HG02642 (cell line): ENCODE results near the gene KAT8.

Experiments used
- ATAC-seq: cut with Tn5 transposase; IDR thresholded peaks from one replicate; pipeline ENCODE4 v1.9.1; 2021; ENCODE audit warnings: mild to moderate bottlenecking; ENCODE audit not compliant: unreplicated experiment, poor library complexity

KAT8 gene

DNA sequence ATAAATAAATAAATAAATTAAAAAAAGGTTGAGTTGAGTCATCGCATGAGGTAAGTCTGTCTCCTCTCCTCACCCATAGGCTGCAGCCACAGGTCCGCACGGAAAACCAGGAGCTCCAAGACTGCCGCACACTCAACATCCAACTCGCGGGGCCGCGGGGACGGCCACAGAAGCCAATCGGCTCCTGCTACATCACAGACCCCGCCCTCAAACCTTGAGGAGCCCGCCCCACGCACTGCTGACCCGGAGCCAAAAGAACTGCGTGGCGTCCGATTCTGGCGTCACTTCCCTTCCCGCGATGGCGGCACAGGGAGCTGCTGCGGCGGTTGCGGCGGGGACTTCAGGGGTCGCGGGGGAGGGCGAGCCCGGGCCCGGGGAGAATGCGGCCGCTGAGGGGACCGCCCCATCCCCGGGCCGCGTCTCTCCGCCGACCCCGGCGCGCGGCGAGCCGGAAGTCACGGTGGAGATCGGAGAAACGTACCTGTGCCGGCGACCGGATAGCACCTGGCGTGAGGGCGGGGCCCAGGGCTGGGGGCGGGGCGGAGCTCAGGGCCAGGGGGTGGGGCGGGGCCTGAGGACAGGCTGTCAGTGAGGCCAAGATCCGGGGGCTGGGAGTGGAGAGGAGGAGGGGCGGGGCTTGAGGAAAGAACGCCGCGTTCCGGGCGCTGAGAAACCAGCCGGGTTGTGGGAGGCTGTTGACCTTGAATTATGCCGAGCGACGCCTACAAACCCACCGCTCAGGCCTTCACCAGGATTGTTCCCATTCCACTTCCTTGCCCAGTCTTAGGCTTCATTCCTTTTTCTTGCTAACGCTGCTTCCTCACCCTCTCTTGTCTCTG is at the start of gene KAT8:
Gene KAT8 (plus strand): TSS at position 281 of the 839 bp plus-strand sequence. CDS start 18 bp downstream, at position 299.
- ATAC-seq: peak; percentile 88

DNA sequence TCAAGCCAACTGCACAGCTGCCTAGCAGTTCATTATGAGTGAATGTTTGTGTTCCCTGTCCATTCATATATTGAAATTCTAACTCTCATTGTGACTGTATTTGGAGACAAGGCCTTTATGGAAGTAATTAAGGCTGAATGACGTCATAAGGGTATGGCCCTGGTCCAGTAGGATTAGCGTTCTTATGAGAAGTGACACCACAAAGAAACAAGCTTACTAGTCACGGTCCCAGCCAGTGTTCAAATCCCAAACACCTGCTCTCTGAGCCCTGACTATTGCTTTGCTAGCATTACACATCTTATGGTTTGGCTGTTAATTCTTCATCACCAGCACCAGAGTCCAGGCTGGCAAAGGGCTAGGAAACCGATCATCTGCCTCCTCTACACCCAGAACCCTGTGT is 45.6 kb upstream of the KAT8 start:
- no peak for ATAC-seq

DNA sequence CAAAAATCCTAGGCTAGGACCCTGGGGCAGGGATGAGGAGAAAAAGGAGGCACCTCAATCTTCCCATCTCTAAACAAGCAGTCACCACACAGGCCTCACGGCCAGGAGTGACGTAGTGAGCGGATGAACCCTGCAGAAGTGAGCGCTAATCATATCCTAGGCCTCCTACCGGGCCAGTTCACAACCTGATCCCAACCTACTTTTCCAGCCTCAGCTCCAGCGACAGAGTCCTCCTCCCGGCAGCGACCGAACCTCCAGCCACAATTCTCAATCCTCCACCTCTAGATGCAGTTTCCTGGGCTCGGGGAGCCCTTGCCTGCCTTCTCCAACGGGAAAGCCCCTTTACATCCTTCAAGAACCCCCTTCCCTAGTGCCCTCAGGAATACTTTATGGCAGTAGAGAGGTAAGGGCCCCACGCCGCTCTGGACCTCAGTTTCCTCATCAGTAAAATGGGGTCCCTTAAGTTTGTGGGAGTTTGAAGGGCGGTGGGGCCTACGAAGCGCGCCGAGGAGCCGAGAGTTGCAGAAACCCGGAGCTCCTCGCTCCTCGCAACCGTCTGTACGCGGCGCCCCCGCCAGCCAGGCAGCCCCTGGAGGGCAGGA is 44.8 kb upstream of the KAT8 start:
- ATAC-seq: peak; percentile 6

DNA sequence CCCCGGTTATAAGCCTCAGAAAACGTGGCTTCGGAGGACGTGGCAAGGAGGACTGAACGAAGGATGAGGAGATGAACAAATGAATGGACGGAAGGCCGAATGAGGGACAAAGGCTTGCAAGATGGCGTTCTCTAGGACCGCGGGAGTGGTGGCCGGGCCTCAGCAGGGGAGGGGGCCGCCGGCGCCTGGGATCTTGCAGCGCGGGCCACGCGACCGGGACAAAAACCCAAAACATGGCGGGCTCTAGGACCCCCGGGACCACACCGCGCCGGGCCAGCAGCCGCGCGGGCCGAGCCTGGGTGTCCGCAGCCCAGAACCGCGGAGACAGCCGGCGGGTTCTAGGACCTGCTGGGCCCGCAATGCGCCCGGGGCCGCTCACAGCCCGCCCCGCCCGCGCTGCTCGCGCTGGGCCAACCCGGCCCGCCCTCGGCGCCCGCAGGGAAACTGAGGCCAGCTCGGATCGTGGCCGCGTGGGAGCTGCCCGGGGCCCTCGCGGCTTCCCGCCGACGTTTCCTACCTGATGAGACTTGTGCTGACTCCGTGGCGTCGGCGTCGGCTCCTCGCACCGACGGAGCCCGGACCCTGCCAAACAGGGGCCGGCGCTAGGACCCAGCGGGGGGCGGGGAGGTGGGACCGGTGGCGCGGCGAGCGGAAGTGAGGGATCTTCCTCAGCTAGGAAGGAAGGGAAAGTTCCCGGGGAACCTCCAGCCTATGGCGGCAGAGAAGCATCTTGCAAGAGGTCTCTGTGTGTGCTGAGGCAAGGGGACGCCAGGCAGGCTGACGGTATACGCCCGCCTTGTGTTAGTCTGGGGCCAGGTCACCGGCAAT is 44.1 kb upstream of the KAT8 start:
- peak; percentile 59 for ATAC-seq

DNA sequence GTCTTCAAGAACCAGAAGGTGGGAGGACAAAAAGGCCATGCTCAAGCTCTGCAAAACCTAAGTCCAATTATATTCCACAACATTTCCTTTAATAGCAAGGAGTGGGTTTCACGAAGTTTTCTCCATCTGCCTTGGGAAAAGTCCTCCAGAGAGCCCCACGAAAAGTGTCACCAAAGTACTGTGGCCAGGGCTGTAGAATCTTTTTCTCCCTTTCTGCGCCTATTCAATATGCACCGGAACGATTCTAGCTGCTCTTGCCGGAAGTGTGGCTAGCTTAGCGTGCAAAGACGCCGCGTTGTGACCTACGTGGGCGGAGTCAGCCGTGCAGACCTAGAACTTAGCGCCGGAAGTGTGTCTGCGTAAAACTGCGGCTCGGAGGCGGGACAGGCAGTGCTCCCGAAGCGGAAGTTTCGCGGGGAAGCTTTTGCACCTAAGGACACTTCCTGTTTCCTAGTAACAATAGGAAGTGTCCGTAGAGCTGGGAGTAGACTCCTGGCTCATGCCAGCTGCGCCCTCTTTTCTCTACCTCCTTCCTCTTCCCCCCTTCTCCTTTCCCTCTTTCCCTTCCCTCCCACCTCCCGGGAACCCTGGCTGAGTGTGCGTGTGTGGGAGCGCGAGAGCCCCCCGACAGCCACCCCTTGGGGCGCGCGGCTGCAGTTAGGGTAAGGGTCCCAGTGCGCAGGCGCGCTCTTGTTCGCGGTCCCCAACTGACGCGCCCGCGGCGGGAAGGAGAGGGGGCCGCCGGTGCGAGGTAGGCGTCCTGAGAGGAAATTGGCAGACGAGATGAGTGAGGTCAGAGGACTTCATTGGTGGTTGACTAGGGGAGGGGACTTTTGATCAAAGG is 43.3 kb upstream of the KAT8 start, which contains the start of the genes ZNF646 and ZNF668:
Gene ZNF646 (plus strand): TSS at position 453 of the 844 bp plus-strand sequence. CDS start 1,903 bp downstream, outside the sequence.
Gene ZNF668 (minus strand): TSS at position 271 of the 844 bp plus-strand sequence. CDS start 9,781 bp downstream, outside the sequence.
- peak; percentile 64 for ATAC-seq

DNA sequence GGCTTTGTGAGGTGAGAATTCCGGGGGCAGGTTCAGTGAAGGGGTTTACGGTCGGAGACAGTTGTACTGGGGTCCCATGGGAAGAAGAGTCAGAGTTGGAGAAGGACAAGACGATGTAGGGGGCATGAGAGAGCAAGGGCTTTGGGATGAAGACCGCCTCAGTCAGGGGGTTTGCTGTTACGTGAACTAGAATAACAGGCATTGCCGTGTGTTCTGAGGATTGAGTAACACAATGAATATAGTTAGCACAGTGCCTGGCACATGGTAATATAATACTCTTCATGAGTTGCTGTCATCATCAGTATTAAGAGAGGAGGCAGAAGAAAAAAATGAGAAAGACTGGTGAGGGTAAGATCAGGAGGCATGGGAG is 42.7 kb upstream of the KAT8 start:
- no peak for ATAC-seq

DNA sequence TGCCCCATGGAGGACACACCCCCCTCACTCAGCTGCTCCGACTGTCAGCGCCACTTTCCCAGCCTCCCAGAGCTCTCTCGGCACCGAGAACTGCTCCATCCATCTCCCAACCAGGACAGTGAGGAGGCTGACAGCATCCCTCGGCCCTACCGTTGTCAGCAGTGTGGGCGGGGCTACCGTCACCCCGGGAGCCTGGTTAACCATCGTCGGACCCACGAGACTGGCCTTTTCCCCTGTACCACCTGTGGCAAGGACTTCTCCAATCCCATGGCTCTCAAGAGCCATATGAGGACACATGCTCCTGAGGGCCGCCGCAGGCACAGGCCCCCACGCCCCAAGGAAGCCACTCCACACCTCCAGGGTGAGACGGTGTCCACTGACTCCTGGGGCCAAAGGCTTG is 41.1 kb upstream of the KAT8 start:
- ATAC-seq: no peak

DNA sequence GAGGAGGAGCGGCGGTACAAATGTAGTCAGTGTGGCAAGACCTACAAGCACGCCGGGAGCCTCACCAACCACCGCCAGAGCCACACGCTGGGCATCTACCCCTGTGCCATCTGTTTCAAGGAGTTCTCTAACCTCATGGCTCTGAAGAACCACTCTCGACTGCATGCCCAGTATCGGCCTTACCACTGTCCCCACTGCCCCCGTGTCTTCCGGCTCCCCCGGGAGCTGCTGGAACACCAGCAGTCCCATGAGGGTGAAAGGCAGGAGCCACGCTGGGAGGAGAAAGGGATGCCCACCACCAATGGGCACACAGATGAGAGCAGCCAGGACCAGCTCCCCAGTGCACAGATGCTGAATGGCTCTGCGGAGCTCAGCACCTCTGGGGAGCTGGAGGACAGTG is 40.4 kb upstream of the KAT8 start:
- ATAC-seq: no peak

DNA sequence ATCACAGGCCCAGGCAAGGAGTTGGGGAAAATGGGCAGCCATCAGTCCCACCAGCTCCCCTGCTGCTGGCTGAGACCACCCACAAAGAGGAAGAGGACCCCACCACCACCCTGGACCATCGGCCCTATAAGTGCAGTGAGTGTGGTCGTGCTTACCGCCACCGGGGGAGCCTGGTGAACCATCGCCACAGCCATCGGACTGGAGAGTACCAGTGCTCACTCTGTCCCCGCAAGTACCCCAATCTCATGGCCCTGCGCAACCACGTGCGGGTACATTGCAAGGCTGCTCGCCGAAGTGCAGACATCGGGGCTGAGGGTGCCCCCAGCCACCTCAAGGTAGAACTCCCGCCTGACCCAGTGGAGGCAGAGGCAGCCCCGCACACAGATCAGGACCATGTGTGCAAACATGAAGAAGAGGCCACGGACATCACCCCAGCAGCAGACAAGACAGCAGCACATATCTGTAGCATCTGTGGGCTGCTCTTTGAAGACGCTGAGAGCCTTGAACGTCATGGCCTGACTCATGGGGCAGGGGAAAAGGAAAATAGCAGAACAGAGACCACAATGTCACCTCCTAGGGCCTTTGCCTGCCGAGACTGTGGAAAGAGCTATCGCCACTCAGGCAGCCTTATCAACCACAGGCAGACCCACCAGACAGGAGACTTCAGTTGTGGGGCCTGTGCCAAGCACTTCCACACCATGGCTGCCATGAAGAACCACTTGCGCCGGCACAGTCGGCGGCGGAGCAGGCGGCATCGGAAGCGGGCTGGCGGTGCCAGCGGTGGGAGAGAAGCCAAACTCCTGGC is 39.7 kb upstream of the KAT8 start:
- no peak for ATAC-seq

DNA sequence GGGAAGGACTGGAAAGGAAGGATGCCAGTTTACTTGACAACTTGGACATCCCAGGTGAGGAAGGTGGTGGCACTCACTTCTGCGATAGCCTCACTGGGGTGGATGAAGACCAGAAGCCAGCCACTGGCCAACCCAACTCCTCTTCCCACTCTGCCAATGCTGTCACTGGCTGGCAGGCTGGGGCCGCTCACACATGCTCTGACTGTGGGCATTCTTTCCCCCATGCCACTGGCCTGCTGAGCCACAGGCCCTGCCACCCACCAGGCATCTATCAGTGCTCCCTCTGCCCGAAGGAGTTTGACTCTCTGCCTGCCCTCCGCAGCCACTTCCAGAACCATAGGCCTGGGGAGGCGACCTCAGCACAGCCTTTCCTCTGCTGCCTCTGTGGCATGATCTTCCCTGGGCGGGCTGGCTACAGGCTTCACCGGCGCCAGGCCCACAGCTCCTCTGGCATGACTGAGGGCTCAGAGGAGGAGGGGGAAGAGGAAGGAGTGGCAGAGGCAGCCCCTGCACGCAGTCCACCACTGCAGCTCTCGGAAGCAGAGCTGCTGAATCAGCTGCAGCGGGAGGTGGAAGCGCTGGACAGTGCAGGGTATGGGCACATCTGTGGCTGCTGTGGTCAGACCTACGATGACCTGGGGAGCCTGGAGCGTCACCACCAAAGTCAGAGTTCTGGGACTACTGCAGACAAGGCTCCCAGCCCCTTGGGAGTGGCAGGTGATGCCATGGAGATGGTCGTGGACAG is 38.7 kb upstream of the KAT8 start:
- ATAC-seq: no peak

DNA sequence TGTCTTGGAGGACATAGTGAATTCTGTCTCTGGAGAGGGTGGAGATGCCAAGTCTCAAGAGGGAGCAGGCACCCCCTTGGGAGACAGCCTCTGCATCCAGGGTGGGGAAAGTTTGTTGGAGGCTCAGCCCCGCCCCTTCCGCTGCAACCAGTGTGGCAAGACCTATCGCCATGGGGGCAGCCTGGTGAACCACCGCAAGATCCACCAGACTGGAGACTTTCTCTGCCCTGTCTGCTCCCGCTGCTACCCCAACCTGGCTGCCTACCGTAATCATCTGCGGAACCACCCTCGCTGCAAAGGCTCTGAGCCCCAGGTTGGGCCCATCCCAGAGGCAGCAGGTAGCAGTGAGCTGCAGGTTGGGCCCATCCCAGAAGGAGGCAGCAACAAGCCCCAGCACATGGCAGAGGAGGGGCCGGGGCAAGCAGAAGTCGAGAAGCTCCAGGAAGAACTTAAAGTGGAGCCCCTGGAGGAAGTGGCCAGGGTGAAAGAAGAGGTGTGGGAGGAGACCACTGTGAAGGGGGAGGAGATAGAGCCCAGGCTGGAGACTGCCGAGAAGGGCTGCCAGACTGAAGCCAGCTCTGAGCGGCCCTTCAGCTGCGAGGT is 38.0 kb upstream of the KAT8 start:
- no peak for ATAC-seq

DNA sequence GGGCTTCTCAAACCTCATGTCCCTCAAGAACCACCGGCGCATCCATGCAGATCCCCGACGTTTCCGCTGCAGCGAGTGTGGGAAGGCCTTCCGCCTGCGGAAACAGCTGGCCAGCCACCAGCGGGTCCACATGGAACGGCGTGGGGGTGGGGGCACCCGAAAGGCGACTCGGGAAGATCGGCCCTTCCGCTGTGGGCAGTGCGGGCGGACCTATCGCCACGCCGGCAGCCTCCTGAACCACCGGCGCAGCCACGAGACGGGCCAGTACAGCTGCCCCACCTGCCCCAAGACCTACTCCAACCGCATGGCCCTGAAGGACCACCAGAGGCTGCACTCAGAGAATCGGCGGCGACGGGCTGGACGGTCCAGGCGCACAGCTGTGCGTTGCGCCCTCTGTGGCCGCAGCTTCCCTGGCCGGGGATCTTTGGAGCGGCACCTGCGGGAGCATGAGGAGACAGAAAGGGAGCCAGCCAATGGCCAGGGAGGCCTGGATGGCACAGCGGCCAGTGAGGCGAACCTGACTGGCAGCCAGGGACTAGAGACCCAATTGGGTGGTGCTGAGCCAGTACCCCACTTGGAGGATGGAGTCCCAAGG is 37.3 kb upstream of the KAT8 start:
- no peak for ATAC-seq

DNA sequence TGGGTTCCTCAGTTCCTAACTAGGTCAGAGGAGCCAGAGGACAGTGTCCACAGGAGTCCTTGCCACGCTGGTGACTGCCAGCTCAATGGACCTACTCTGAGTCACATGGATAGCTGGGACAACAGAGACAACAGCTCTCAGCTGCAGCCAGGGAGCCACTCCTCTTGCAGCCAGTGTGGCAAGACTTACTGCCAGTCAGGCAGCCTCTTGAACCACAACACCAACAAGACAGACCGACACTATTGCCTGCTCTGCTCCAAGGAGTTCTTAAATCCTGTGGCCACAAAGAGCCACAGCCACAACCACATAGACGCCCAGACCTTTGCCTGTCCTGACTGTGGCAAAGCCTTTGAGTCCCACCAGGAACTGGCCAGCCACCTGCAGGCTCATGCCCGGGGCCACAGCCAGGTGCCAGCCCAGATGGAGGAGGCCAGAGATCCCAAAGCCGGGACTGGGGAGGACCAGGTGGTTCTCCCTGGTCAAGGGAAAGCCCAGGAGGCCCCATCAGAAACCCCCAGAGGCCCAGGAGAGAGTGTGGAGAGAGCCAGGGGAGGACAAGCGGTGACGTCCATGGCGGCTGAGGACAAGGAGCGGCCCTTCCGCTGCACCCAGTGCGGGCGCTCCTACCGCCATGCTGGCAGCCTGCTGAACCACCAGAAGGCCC is 36.6 kb upstream of the KAT8 start:
- ATAC-seq: no peak

DNA sequence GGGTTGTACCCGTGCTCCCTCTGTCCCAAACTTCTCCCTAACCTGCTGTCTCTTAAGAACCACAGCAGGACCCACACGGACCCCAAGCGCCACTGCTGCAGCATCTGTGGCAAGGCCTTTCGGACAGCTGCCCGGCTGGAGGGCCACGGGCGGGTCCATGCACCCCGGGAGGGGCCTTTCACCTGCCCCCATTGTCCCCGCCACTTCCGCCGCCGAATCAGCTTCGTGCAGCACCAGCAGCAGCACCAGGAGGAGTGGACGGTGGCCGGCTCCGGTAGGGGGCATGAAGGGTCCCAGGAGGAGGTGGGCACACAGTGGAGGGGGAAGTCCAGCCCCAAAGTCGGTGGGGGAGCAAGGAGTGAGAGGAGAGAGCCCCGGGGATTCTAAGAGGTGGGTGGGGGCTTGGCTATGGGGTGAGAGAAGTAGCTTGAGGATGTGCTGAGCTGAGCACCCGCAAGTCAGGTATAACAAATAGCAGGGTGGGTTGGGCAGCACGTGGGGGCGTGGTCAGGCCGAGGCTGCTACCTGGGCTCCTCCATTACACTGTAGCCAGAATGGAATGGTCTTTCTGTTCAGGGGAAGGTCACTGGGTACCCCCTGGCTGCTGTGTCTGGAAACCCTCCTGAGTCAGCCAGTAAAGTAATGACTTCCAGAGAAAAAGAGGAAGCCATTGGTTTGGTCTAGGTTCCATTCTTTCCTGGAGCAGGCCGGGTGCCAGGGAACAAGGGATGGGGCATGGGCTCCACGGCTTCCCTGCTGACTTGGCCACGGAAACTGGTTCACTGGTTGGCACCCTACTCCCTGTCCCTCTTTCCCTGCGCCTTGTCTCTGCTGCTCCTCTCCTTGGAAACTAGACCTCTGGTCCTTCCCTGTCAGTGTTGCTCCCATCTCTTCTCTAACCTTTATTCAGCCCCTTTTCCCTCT is 35.8 kb upstream of the KAT8 start:
- no peak for ATAC-seq

DNA sequence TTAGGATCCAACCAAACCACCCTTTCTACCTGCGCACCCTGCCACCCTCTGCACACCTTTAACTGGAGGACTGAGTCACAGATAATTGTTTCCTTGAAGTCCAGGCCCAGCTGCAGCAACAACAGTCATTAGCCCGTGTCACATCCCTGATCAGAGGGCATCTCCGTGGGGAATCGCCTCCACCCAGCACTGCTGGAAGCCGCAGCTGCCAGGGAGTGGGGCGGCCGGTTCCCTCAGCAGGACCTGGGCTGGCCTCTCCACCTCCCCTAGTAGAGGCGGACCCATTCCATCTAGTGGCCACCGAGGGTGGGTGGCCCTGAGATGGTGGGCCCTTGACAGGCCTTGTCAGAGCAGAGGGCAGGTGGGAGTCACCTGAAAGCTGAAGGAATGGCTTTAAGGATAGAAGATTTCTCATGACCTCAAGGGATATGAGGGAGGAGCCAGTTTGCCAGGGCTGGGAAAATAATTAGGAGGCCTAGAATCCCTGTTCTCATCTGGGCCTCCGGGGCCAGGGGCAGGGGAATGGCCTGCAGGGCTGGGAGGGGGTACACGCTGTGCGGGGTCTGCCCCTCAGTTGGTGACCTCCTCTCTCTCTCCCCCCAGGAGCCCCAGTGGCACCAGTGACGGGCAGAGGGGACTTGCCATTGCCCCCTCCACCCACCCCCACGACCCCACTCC is 35.0 kb upstream of the KAT8 start:
- ATAC-seq: no peak

DNA sequence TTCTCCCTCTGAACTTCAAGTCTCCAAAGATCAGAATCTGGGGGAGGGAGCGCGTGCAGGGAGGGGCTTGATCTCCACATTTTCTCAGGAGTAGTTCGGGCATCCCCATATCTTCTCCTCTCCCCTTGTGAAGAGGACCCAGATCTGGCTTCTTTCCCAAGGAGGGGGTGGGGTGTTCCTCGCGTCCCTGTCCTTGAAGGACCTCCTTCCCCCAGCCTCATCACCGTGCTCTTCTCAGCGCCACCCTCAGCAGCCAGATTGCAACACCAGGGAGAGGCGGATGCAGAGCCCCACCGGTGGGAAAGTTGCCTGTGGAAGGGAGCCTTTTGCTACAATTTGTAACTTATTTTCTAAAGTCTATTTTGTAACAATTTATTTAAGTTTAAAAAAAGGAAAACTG is 34.4 kb upstream of the KAT8 start:
- ATAC-seq: no peak
